ENCODE measurements around the gene ANKRD33.

ANKRD33 gene

GRCh38 chr12:51887476-51888315 is at the start of gene ANKRD33:
TSS of gene ANKRD33 (plus strand) at chr12:51888103. CDS start at chr12:51888187, 84 bp downstream.
- no peak for DNase-seq (ENCODE audit: low read depth in 2 of 3, low spot score in 1 of 3)

- no peak for DNase-seq (ENCODE audit: low read depth in 2 of 3, low spot score in 1 of 3)
Observed at GRCh38 chr12:51838762-51839161, 49.1 kb upstream of the ANKRD33 start.

- no peak for DNase-seq (ENCODE audit: low read depth in 2 of 3, low spot score in 1 of 3)
Observed at GRCh38 chr12:51839310-51839947, 48.5 kb upstream of the ANKRD33 start.

- DNase-seq (ENCODE audit: low read depth in 2 of 3, low spot score in 1 of 3), result no peak
Observed at GRCh38 chr12:51840966-51841365, 46.9 kb upstream of the ANKRD33 start.

- no peak for DNase-seq (ENCODE audit: low read depth in 2 of 3, low spot score in 1 of 3)
Observed at GRCh38 chr12:51841727-51842126, 46.2 kb upstream of the ANKRD33 start.

GRCh38 chr12:51844854-51845253 is 43.0 kb upstream of the ANKRD33 start:
- no peak for DNase-seq (ENCODE audit: low read depth in 2 of 3, low spot score in 1 of 3)

- no peak for DNase-seq (ENCODE audit: low read depth in 2 of 3, low spot score in 1 of 3)
Observed at GRCh38 chr12:51845482-51845881, 42.4 kb upstream of the ANKRD33 start.

GRCh38 chr12:51846271-51846691 is 41.6 kb upstream of the ANKRD33 start:
- no peak for DNase-seq (ENCODE audit: low read depth in 2 of 3, low spot score in 1 of 3)

GRCh38 chr12:51846911-51847642 is 40.8 kb upstream of the ANKRD33 start:
- DNase-seq (ENCODE audit: low read depth in 2 of 3, low spot score in 1 of 3), result peak in 1 of 3 donors; percentile 50

- DNase-seq (ENCODE audit: low read depth in 2 of 3, low spot score in 1 of 3), result no peak
Observed at GRCh38 chr12:51847643-51848325, 40.1 kb upstream of the ANKRD33 start.

GRCh38 chr12:51848326-51848727 is 39.6 kb upstream of the ANKRD33 start, which contains the start of gene FIGNL2:
TSS of gene FIGNL2 (minus strand) at chr12:51848718. CDS start at chr12:51822413, 26,305 bp downstream.
- no peak for DNase-seq (ENCODE audit: low read depth in 2 of 3, low spot score in 1 of 3)

GRCh38 chr12:51848841-51849735 is 38.8 kb upstream of the ANKRD33 start:
- DNase-seq (ENCODE audit: low read depth in 2 of 3, low spot score in 1 of 3), result no peak

- DNase-seq (ENCODE audit: low read depth in 2 of 3, low spot score in 1 of 3), result no peak
Observed at GRCh38 chr12:51850081-51850964, 37.6 kb upstream of the ANKRD33 start.

GRCh38 chr12:51850965-51851299 is 37.0 kb upstream of the ANKRD33 start:
- no peak for DNase-seq (ENCODE audit: low read depth in 2 of 3, low spot score in 1 of 3)

GRCh38 chr12:51851413-51852124 is 36.3 kb upstream of the ANKRD33 start:
- no peak for DNase-seq (ENCODE audit: low read depth in 2 of 3, low spot score in 1 of 3)

GRCh38 chr12:51852404-51853137 is 35.3 kb upstream of the ANKRD33 start:
- no peak for DNase-seq (ENCODE audit: low read depth in 2 of 3, low spot score in 1 of 3)

GRCh38 chr12:51855586-51856428 is 32.1 kb upstream of the ANKRD33 start:
- no peak for DNase-seq (ENCODE audit: low read depth in 2 of 3, low spot score in 1 of 3)

Data from stimulated activated CD4-positive, alpha-beta T cell treated with anti-CD3 and anti-CD28 coated beads, Interleukin-12 subunit alpha, Interleukin-12 subunit beta, amount 100 ng/mL, for 48 hours (primary cell).